ENCODE data around the gene ID3. TPM values are rescaled to one million over a fixed set of nuclear protein-coding genes. Genes with fewer than 3 reads are reported as not detected.

Gene ID3
- total RNA-seq (2022; extraction: Qiagen RNA extraction; ENCODE audit: low read depth) = 250 to 414 TPM (median 352 TPM) in 5 replicates

GRCh38 chr1:23559136-23559984, at the start of gene ID3:
Gene ID3 (minus strand): TSS chr1:23559501. CDS start chr1:23559426, 75 bp downstream.

GRCh38 chr1:23530747-23531561, 28.3 kb downstream of the ID3 start, which contains the start of gene E2F2:
Gene E2F2 (minus strand): TSS chr1:23531233. CDS start chr1:23530793, 440 bp downstream.

Other genes starting within 250 kb of the ID3 start
- 159 to 217 TPM (median 182 TPM) in 5 replicates for gene HNRNPR, start 215.2 kb downstream of the ID3 start, total RNA-seq (2022; extraction: Qiagen RNA extraction; ENCODE audit: low read depth)
- gene ZNF436, start 189.7 kb downstream of the ID3 start, total RNA-seq (2022; extraction: Qiagen RNA extraction; ENCODE audit: low read depth) = 4.2 to 6.1 TPM (median 5.1 TPM) in 5 replicates
- 0.27 to 0.45 TPM (median 0.42 TPM) in 5 replicates for gene TCEA3, start 134.8 kb downstream of the ID3 start, total RNA-seq (2022; extraction: Qiagen RNA extraction; ENCODE audit: low read depth)
- 3.6 to 4.2 TPM (median 4.0 TPM) in 5 replicates for gene ASAP3, start 75.3 kb downstream of the ID3 start, total RNA-seq (2022; extraction: Qiagen RNA extraction; ENCODE audit: low read depth)
- 2.8 to 3.4 TPM (median 2.9 TPM) in 5 replicates for gene E2F2, start 28.3 kb downstream of the ID3 start, total RNA-seq (2022; extraction: Qiagen RNA extraction; ENCODE audit: low read depth)
- 1,340 to 1,601 TPM (median 1,411 TPM) in 5 replicates for gene RPL11, start 132.3 kb upstream of the ID3 start, total RNA-seq (2022; extraction: Qiagen RNA extraction; ENCODE audit: low read depth)
- 25.9 to 33.7 TPM (median 26.9 TPM) in 5 replicates for gene ELOA, start 184.0 kb upstream of the ID3 start, total RNA-seq (2022; extraction: Qiagen RNA extraction; ENCODE audit: low read depth)
- gene PITHD1, start 218.9 kb upstream of the ID3 start, total RNA-seq (2022; extraction: Qiagen RNA extraction; ENCODE audit: low read depth) = 31.0 to 42.0 TPM (median 38.2 TPM) in 5 replicates
- 53.7 to 62.8 TPM (median 57.9 TPM) in 5 replicates for gene LYPLA2, start 231.6 kb upstream of the ID3 start, total RNA-seq (2022; extraction: Qiagen RNA extraction; ENCODE audit: low read depth)
- 68.2 to 85.6 TPM (median 72.5 TPM) in 5 replicates for gene GALE, start 241.3 kb upstream of the ID3 start, total RNA-seq (2022; extraction: Qiagen RNA extraction; ENCODE audit: low read depth)